Keratinocyte (primary cell): Measurements from ENCODE around the gene ABI1.

ENCODE experiments used
- EZH2 ChIP-seq: IDR thresholded peaks from one replicate; pipeline ENCODE4 v1.6.1; 2012; ENCODE audit warnings: inconsistent platforms, mild to moderate bottlenecking, low read length, moderate library complexity
- TF ChIP-seq, protein P1 (sequence below), 3 experiments: IDR thresholded peaks in 1 of 3; conservative IDR thresholded peaks in 1 of 3; optimal IDR thresholded peaks in 1 of 3; 2 replicates in 2 of 3; 3 replicates in 1 of 3; pipeline versions ENCODE3 to v1.5.1; 2011; ENCODE audit warnings: low read length in 3 of 3, mild to moderate bottlenecking in 3 of 3, moderate library complexity in 2 of 3, control low read depth in 1 of 3, inconsistent platforms in 1 of 3; ENCODE audit not compliant: insufficient read depth in 2 of 3; ENCODE audit errors: extremely low read depth in 1 of 3

DNA sequence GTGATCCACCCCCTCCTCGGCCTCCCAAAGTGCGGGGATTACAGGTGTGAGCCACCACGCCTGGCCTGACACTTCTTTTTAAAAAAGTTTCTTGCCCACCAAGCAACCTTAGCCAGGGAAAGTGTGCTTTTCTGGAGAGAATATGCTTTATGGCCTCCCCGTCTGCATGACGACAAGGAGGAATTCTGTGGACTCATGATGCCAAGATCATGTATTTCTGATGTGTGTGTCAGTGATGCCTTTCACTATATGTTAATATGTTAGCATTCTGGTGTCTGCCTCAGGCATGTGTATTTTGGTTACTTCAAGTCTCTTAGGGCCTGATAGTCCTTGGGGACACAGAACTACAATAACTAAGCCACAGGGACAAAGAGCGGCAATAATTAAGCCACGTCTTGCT is 161.1 kb downstream of the ABI1 start:
- TF ChIP-seq, protein P1, sequence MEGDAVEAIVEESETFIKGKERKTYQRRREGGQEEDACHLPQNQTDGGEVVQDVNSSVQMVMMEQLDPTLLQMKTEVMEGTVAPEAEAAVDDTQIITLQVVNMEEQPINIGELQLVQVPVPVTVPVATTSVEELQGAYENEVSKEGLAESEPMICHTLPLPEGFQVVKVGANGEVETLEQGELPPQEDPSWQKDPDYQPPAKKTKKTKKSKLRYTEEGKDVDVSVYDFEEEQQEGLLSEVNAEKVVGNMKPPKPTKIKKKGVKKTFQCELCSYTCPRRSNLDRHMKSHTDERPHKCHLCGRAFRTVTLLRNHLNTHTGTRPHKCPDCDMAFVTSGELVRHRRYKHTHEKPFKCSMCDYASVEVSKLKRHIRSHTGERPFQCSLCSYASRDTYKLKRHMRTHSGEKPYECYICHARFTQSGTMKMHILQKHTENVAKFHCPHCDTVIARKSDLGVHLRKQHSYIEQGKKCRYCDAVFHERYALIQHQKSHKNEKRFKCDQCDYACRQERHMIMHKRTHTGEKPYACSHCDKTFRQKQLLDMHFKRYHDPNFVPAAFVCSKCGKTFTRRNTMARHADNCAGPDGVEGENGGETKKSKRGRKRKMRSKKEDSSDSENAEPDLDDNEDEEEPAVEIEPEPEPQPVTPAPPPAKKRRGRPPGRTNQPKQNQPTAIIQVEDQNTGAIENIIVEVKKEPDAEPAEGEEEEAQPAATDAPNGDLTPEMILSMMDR (optimal IDR thresholded peaks at IDR 0.05 in 1 of 3, IDR thresholded peaks at IDR 0.05 in 1 of 3, conservative IDR thresholded peaks at IDR 0.05 in 1 of 3; ENCODE audit: extremely low read depth in 1 of 3, insufficient read depth in 2 of 3, low read length in 3 of 3): no peak
- TF ChIP-seq EZH2: no peak
